H1 (cell line): ENCODE data around the gene CPD.

Source experiments
- CTCF ChIP-seq, 3 experiments: IDR thresholded peaks; 1 replicate in 2 of 3; 2 replicates in 1 of 3; pipeline versions ENCODE4 v1.5.1 to v1.6.1; 2011; ENCODE audit warnings: low read length in 3 of 3, mild to moderate bottlenecking in 3 of 3, inconsistent platforms in 2 of 3, low read depth in 1 of 3, moderate library complexity in 1 of 3; ENCODE audit not compliant: insufficient read depth in 1 of 3; ENCODE audit errors: control extremely low read depth in 1 of 3
- EZH2 ChIP-seq: fragments of 200-600 bp; sonication (generic); IDR thresholded peaks from 2 replicates; pipeline ENCODE4 v1.7.1; 2012; ENCODE audit warnings: low read depth, mild to moderate bottlenecking, moderate library complexity, low read length, inconsistent platforms; ENCODE audit not compliant: severe bottlenecking
- FOSL1 ChIP-seq: IDR thresholded peaks from 2 replicates; pipeline ENCODE4 v1.6.1; 2011; ENCODE audit warnings: mild to moderate bottlenecking, low read depth, low read length, moderate library complexity; ENCODE audit not compliant: insufficient read depth
- HDAC6 ChIP-seq: IDR thresholded peaks from one replicate; pipeline ENCODE4 v1.7.1; 2012; ENCODE audit warnings: low read depth, mild to moderate bottlenecking, inconsistent platforms, low read length, moderate library complexity
- KDM1A ChIP-seq: fragments of 200-600, 300-600 bp; sonication (generic); IDR thresholded peaks from 2 replicates; pipeline ENCODE4 v1.7.1; 2016; ENCODE audit warnings: mild to moderate bottlenecking, low read length, borderline replicate concordance
- MAX ChIP-seq: IDR thresholded peaks from 2 replicates; pipeline ENCODE4 v1.6.1; 2012; ENCODE audit warnings: inconsistent platforms
- POLR2AphosphoS5 ChIP-seq: IDR thresholded peaks from 2 replicates; pipeline ENCODE4 v1.6.1; 2011; ENCODE audit warnings: low read depth, low read length
- SIN3A ChIP-seq, 2 experiments: IDR thresholded peaks in 1 of 2; conservative IDR thresholded peaks in 1 of 2; 2 replicates each; pipeline ENCODE4 v1.6.1; 2011 to 2012; ENCODE audit warnings: low read length in 2 of 2, improper control_type of control experiment in 1 of 2, low read depth in 1 of 2, mild to moderate bottlenecking in 1 of 2
- SIX5 ChIP-seq: IDR thresholded peaks from 2 replicates; pipeline ENCODE4 v1.6.1; 2011; ENCODE audit warnings: mild to moderate bottlenecking, low read depth, low read length

GRCh38 chr17:30482555-30482954 lies 103.8 kb downstream of the CPD start:
- TF ChIP-seq SIN3A (conservative IDR thresholded peaks at IDR 0.05 in 1 of 2, IDR thresholded peaks at IDR 0.05 in 1 of 2; ENCODE audit: low read depth in 1 of 2, low read length in 2 of 2) (no peak), CTCF (IDR thresholded peaks at IDR 0.05; ENCODE audit: control extremely low read depth in 1 of 3, insufficient read depth in 1 of 3, low read depth in 1 of 3, low read length in 3 of 3) (no peak), KDM1A (no peak), HDAC6 (no peak), EZH2 (no peak), MAX (no peak), POLR2AphosphoS5 (no peak), SIX5 (no peak), FOSL1 (no peak)
